Measurements from ENCODE around the gene MYOF.

DNA sequence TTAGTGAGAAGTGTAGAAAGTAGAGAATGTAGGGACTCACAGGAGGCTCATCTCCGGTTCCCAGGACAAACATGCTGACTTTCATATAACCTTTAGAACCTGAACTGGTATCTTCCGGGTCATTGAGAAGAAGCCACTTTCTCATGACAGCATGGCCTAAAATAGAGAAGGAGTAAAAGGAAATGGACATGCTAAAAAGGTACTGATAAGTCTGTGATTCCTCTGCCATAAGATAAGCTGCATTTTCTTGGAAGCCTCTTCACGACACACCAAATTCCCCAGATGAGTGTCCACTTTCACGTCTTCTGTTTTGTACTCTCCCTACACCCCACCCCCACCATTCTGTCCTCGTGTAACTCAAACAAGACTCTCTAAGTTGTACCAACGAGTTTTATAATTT lies 79.9 kb downstream of the MYOF start:
- TF ChIP-seq, protein P1, sequence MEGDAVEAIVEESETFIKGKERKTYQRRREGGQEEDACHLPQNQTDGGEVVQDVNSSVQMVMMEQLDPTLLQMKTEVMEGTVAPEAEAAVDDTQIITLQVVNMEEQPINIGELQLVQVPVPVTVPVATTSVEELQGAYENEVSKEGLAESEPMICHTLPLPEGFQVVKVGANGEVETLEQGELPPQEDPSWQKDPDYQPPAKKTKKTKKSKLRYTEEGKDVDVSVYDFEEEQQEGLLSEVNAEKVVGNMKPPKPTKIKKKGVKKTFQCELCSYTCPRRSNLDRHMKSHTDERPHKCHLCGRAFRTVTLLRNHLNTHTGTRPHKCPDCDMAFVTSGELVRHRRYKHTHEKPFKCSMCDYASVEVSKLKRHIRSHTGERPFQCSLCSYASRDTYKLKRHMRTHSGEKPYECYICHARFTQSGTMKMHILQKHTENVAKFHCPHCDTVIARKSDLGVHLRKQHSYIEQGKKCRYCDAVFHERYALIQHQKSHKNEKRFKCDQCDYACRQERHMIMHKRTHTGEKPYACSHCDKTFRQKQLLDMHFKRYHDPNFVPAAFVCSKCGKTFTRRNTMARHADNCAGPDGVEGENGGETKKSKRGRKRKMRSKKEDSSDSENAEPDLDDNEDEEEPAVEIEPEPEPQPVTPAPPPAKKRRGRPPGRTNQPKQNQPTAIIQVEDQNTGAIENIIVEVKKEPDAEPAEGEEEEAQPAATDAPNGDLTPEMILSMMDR (IDR thresholded peaks at IDR 0.05), result no peak
- no peak for TF ChIP-seq ZFX (IDR thresholded peaks at IDR 0.05; ENCODE audit: borderline replicate concordance)
